ENCODE results near the gene ATP1A1. TPM values are rescaled to one million over a fixed set of nuclear protein-coding genes. Genes with fewer than 3 reads are reported as not detected.
A peak's percentile ranks its signal among the peaks of the same experiment; 100 is the strongest.

Gene ATP1A1
- total RNA-seq, 1 donor from 2014 or later: 78.4 TPM

GRCh38 chr1:116448785-116449385, 75.8 kb downstream of the ATP1A1 start:
- Mint-ChIP-seq H3K36me3 (ENCODE audit: unreplicated experiment) (no peaks in the 10 kb centered on the region), H3K9me3 (ENCODE audit: unreplicated experiment) (no peaks in the 10 kb centered on the region), H3K27me3 (ENCODE audit: unreplicated experiment) (peaks cover 1% of the 10 kb centered on the region), H3K4me3 (ENCODE audit: unreplicated experiment) (no peak overlapping the region), H3K4me1 (ENCODE audit: low read depth, unreplicated experiment) (peaks cover 14% of the 10 kb centered on the region), H3K27ac (ENCODE audit: unreplicated experiment) (no peak overlapping the region)
- TF ChIP-seq CTCF (IDR thresholded peaks at IDR 0.05; ENCODE audit: partially characterized antibody, unreplicated experiment): no peak
- no peak for DNase-seq

- Mint-ChIP-seq H3K27ac (ENCODE audit: unreplicated experiment) (no peak overlapping the region), H3K4me1 (ENCODE audit: low read depth, unreplicated experiment) (peaks cover 14% of the 10 kb centered on the region), H3K9me3 (ENCODE audit: unreplicated experiment) (no peaks in the 10 kb centered on the region), H3K4me3 (ENCODE audit: unreplicated experiment) (no peak overlapping the region), H3K27me3 (ENCODE audit: unreplicated experiment) (peaks cover 1% of the 10 kb centered on the region), H3K36me3 (ENCODE audit: unreplicated experiment) (no peaks in the 10 kb centered on the region)
- no peak for TF ChIP-seq CTCF (IDR thresholded peaks at IDR 0.05; ENCODE audit: partially characterized antibody, unreplicated experiment)
- DNase-seq: no peak
Observed at GRCh38 chr1:116449578-116449977, 76.5 kb downstream of the ATP1A1 start.

- H3K4me3 Mint-ChIP-seq (ENCODE audit: unreplicated experiment): no peak overlapping the region
- H3K4me1 Mint-ChIP-seq (ENCODE audit: low read depth, unreplicated experiment): peaks cover 14% of the 10 kb centered on the region
- H3K36me3 Mint-ChIP-seq (ENCODE audit: unreplicated experiment): no peaks in the 10 kb centered on the region
- DNase-seq: no peak
- peaks cover 5% of the 10 kb centered on the region for H3K27me3 Mint-ChIP-seq (ENCODE audit: unreplicated experiment)
- no peaks in the 10 kb centered on the region for H3K9me3 Mint-ChIP-seq (ENCODE audit: unreplicated experiment)
- no peak for TF ChIP-seq CTCF (IDR thresholded peaks at IDR 0.05; ENCODE audit: partially characterized antibody, unreplicated experiment)
- H3K27ac Mint-ChIP-seq (ENCODE audit: unreplicated experiment): peak overlapping the region; percentile 7
Observed at GRCh38 chr1:116451702-116452101, 78.7 kb downstream of the ATP1A1 start.

- no peak for DNase-seq
- Mint-ChIP-seq H3K4me1 (ENCODE audit: low read depth, unreplicated experiment) (peaks cover 22% of the 10 kb centered on the region), H3K4me3 (ENCODE audit: unreplicated experiment) (no peak overlapping the region), H3K27me3 (ENCODE audit: unreplicated experiment) (peaks cover 6% of the 10 kb centered on the region), H3K36me3 (ENCODE audit: unreplicated experiment) (no peaks in the 10 kb centered on the region), H3K27ac (ENCODE audit: unreplicated experiment) (no peak overlapping the region), H3K9me3 (ENCODE audit: unreplicated experiment) (peaks cover 4% of the 10 kb centered on the region)
- TF ChIP-seq CTCF (IDR thresholded peaks at IDR 0.05; ENCODE audit: partially characterized antibody, unreplicated experiment): no peak
Observed at GRCh38 chr1:116453481-116453880, 80.4 kb downstream of the ATP1A1 start.

- Mint-ChIP-seq H3K27ac (ENCODE audit: unreplicated experiment) (no peak overlapping the region), H3K9me3 (ENCODE audit: unreplicated experiment) (peaks cover 4% of the 10 kb centered on the region), H3K4me1 (ENCODE audit: low read depth, unreplicated experiment) (peaks cover 26% of the 10 kb centered on the region), H3K27me3 (ENCODE audit: unreplicated experiment) (peaks cover 6% of the 10 kb centered on the region), H3K4me3 (ENCODE audit: unreplicated experiment) (no peak overlapping the region), H3K36me3 (ENCODE audit: unreplicated experiment) (no peaks in the 10 kb centered on the region)
- no peak for TF ChIP-seq CTCF (IDR thresholded peaks at IDR 0.05; ENCODE audit: partially characterized antibody, unreplicated experiment)
- DNase-seq: no peak
Observed at GRCh38 chr1:116453906-116454305, 80.9 kb downstream of the ATP1A1 start.

Other genes with a start within 250 kb of the ATP1A1 start
- gene CD58, start 197.8 kb downstream of the ATP1A1 start, total RNA-seq (ENCODE audit: unreplicated experiment): 8.0 TPM

Measured in glutamatergic neuron (in vitro differentiated cells).